IPS-15b (cell line): ENCODE data around the gene OXCT2.

ENCODE experiments used
- H3K27me3 ChIP-seq: one replicate; pipeline ENCODE4 v1.6.1; 2013; ENCODE audit warnings: low read length; ENCODE audit not compliant: control insufficient read depth, insufficient read depth
- H3K36me3 ChIP-seq: one replicate; pipeline ENCODE4 v1.6.1; 2013; ENCODE audit warnings: low read length; ENCODE audit not compliant: control insufficient read depth, insufficient read depth
- H3K4me1 ChIP-seq: one replicate; pipeline ENCODE4 v1.6.1; 2013; ENCODE audit warnings: mild to moderate bottlenecking, low read length; ENCODE audit not compliant: control insufficient read depth, insufficient read depth
- H3K4me3 ChIP-seq: one replicate; pipeline ENCODE4 v1.5.1; 2013; ENCODE audit warnings: low read depth, low read length
- H3K9ac ChIP-seq: one replicate; pipeline ENCODE4 v1.6.1; 2013; ENCODE audit warnings: low read depth, mild to moderate bottlenecking, low read length
- H3K9me3 ChIP-seq: one replicate; pipeline ENCODE4 v1.6.1; 2013; ENCODE audit warnings: mild to moderate bottlenecking, low read length; ENCODE audit not compliant: control insufficient read depth, insufficient read depth

Gene OXCT2

GRCh38 chr1:39720094-39720999, 50.8 kb downstream of the OXCT2 start:
- peaks cover 88% of the 10 kb centered on the region for H3K27me3 ChIP-seq
- H3K4me1 ChIP-seq = no peaks in the 10 kb centered on the region
- H3K4me3 ChIP-seq = no peak overlapping the region
- H3K9ac ChIP-seq = no peak overlapping the region
- no peaks in the 10 kb centered on the region for H3K36me3 ChIP-seq
- no peaks in the 10 kb centered on the region for H3K9me3 ChIP-seq
